NCI-H446 treated with DMSO at 0.1 percent for 48 hours (cell line): ENCODE results near the gene ST8SIA2.

Source experiments
- DNase-seq: peaks from one replicate; lab custom pipeline; 2025; lab: John Stamatoyannopoulos, UW

Gene ST8SIA2

GRCh38 chr15:92393071-92393979, at the start of gene ST8SIA2:
ST8SIA2 (plus strand) TSS chr15:92393881; CDS start chr15:92394065, 184 bp downstream.
- DNase-seq: peak; percentile 8

DNA sequence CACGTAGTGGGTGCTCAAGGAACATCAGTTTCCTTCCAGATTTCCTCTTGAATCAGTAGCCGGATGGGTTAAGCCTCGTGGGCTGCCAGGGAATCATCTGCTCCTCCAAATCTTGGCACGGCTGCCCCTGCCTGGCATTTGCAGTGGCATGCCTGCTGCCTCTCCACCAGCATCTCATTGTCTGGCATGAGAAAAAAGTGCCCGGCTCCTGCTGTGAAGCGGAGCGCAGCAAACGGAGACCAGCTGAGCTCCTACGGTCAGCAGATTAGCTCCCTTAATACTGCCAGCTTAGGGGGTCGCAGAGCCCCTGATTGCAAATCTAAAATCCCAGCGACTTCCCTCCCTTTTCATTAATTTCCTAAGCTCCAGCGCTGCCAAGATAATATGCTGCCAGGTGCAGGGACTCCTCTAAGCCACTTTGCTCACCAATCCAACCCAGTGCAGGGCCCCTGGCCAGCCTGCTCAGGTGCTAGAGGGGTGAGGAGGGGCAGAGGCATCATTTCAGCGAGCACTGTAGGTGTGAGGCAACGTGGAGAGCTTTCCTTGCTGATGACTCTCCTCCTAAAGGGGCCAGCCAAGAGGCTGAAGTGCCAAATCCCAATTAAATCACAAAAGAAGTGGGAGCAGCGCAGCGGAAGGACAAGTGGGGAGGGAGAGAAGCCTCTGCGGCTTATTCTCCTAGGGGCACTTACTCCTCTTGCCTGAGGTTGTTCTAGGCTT, 49.6 kb upstream of the ST8SIA2 start:
- peak; percentile 76 for DNase-seq

DNA sequence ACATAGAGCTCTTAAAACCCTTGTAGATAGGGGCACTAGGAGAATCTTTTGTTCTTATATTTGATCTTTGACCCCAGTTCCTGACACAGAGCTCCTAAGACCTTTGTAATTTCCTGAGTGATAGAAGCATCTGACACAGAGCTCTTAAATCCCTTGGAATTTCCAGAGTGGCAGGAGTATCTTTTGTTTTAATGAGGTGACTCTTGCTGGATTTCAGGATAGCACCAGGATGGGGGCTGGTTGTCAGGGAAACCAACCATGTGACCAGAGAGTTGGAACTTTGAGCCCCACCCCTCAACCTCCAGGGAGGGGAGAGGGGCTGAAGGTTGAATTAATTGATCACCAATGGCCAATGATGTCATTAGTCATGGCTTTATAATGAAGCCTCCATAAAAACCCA, 47.6 kb upstream of the ST8SIA2 start:
- DNase-seq: no peak

DNA sequence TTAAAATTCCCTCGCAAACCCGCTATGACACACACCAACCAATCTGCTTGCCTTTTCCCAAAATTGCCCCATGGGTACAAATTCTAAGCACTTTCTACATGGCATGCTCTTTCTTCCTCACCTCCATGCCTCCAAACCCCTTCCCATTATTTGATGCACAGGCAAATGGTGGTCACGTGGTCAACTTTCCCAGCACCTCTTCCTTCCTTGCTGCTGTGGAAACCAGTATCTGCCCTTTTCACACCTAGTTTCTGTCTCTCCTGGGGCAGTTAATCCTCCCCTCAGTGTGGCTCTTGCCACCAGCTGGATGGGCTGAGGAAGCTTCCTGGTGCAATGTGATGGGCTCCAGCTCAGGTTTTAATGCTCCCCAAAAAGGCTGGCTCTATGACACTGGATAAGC, 38.4 kb upstream of the ST8SIA2 start:
- no peak for DNase-seq

- no peak for DNase-seq
These were observed 32.2 kb upstream of the ST8SIA2 start for GRCh38 chr15:92361321-92362000.

GRCh38 chr15:92362001-92362350, 31.7 kb upstream of the ST8SIA2 start:
- DNase-seq: no peak

GRCh38 chr15:92365084-92365483, 28.6 kb upstream of the ST8SIA2 start:
- no peak for DNase-seq

DNA sequence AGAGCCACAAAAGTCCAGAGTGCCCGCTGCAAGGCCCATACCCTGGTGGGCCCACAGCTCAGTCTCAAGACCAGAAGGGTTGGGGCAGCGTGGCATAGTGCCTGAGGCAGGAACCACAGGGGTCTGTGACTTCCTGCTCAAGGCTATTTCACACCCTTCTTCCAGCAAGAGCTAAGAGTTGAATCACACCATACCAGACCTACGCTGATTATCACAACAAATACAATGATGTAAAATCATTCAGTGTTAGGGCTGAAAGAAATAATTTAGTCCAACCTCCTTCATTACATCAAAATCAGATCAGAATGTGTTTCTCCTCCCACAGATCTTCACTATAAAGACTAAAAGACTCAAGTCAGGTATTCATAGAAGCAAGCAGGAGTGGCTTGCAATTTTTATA, 27.8 kb upstream of the ST8SIA2 start:
- DNase-seq: no peak

DNA sequence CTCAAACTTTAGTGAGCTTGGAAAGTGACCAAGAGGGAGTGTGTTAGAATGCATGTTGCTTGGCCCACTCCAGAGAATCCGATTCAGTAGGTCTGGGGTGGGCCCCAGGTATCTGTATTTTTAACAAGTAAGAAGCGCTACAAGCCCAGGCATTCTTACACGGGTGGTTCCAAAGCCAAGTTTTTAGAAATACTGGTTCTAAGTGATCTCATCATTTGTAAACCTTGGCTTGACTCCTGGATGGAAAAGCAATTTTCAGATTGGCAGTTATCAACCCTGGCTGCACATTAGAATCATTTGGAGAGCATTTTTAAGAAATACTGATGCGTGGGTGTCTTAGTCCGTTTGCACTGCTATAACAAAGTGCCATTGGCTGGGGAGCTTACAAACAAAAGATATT, 27.3 kb upstream of the ST8SIA2 start:
- peak; percentile 41 for DNase-seq

DNA sequence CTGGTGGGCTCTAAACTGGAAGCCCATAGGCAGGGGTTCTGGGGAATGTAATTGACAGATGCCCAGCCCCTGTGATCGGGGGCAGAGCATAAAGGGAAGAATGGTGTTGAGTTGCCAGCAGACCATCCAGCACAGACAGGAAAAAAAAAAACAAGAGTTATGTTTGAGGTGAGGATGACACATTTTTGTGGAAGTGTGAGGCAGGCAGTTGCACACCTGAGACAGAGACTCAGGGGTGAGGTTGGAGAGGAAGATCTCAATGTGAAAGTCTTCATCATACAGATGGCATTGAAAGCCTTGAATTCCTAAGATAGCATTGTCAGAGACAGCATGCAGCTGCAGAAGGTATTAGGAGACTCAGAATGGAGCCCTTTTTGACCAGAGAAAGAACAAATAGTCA, 18.6 kb upstream of the ST8SIA2 start:
- DNase-seq: no peak

DNA sequence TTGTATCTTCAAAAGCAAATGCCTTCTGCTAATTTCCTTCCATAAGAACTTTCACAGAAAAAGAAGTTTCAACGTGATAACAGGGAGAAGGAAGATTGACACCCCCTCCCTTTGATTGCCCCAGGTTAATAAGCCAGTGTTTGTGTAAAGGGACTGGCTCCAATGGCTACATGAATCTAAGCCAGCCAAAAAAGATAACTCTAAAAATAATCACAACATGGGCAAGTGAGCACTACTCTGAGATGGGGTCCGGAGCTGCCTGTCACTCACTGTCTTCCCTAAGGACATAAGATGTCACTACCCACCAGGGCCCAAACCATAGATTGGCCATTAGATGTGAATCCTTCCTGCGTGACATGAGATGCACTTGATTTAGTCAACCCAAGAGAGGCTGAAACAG, 17.6 kb upstream of the ST8SIA2 start:
- no peak for DNase-seq

DNA sequence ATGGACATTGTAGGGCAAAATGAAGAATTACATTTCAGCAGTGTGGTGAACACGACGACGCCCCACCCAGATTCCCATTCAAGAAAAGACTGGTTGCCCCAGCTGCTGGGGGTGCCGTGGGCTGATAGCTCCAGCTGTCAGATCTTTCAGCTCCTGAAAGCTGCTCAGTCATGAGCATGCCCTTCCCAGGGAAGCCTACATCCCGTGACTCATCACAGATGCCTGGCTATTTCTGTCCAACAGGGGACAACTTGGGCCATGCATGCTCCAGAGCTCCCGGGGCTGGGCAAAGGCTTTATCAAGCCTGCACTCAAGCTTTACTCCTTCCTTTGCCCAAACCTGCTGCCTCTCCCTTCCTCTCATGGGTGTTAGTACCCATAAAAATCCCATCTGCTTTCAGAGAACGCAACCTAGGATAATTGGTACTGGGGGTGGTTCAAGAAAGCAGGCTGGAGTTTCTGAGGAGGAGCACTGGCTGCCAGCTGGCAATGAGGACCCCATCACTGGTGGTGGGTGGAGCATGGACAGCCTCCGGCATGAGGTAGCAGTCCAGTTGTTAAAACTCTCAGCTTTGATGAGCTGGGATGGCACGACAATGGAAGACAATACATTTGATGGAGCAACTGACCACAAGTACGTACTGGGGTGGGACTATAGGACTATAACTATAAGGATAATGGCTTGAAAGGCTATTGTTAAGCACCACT, 16.4 kb upstream of the ST8SIA2 start:
- DNase-seq: peak; percentile 63

GRCh38 chr15:92383519-92384324, 10.0 kb upstream of the ST8SIA2 start:
- DNase-seq: no peak

DNA sequence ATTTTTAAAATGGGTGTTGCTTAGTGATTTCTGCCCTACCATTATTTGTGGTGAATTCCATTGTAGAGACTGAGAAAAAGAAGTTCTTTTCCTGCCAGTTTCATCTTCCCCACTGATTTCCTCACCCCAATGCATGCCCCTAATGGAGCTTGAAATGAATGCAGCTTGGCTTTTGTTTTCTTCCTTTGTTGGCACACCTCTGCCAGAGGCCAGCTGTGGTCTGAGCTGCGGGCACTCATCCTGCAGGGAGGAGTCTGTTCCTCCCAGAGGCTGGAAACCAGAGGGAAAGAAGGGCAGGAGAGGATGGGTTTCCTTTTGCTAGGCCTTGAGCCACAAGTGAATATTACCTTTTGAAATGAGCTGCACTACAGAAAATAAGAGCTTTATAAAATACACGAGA, 9.3 kb upstream of the ST8SIA2 start:
- no peak for DNase-seq

DNA sequence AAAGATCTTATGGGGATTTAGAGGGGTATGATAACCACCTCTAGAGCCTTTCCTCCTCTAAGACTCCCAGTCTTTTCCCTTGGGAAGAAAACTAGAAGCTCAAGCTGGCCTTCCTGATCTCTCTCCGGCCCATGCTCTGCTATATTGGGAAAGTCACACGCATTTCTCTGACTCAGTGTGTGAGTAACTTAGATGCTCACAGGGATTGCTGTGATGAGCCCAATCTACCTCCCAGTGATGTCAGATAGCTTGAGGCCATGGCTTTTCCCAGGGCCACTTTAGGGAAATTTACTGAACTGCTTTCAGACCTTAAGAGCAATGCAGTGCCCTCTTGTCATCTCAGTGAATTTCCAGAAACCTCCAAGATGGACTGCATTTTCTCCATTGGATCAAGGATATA, 8.6 kb upstream of the ST8SIA2 start:
- no peak for DNase-seq

DNA sequence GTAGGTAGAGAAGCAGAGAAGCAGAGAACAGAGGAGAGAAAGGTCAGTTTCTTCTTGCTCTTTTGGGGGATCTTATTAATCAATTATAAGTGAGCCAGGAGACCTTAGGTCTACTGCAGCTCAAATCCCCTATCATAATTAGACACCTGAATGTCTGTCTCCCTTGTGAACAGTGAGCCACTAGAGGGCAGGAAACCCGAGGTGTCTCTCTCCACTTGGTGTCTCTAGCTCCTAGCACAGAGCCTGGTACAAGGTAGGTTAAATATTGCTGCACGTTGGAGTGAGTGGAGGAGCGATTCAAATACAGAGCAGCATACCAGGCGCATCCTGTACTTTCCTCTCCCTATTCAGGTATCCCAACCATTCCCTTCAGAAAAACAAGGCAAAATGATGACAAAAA, 2.0 kb upstream of the ST8SIA2 start:
- no peak for DNase-seq

- no peak for DNase-seq
These were observed 1.2 kb upstream of the ST8SIA2 start for GRCh38 chr15:92392462-92392861.

DNA sequence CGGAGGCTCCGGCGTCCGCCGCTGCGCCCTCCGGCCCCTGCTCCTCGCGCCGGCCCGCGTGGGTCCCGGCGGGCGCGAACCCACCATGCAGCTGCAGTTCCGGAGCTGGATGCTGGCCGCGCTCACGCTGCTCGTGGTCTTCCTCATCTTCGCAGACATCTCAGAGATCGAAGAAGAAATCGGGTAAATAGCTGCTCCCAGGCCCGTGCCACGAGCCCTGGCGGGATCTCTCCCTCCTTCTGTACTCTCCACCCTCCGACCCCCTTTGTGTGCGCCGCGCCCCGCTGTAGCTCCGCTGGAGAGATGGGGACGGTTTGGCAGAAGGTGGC, 263 bp downstream of the ST8SIA2 start:
- no peak for DNase-seq

GRCh38 chr15:92394309-92395097, 822 bp downstream of the ST8SIA2 start:
- no peak for DNase-seq

GRCh38 chr15:92395098-92395635, 1.5 kb downstream of the ST8SIA2 start:
- no peak for DNase-seq
